SIG-M5 treated with dmso at 0.1 percent for 504 hours (cell line): ENCODE data around the gene TMX1.

Source experiments
- DNase-seq: peaks from one replicate; lab custom pipeline; 2025; ENCODE audit not compliant: unreplicated experiment; lab: John Stamatoyannopoulos, UW

The TMX1 gene

DNA sequence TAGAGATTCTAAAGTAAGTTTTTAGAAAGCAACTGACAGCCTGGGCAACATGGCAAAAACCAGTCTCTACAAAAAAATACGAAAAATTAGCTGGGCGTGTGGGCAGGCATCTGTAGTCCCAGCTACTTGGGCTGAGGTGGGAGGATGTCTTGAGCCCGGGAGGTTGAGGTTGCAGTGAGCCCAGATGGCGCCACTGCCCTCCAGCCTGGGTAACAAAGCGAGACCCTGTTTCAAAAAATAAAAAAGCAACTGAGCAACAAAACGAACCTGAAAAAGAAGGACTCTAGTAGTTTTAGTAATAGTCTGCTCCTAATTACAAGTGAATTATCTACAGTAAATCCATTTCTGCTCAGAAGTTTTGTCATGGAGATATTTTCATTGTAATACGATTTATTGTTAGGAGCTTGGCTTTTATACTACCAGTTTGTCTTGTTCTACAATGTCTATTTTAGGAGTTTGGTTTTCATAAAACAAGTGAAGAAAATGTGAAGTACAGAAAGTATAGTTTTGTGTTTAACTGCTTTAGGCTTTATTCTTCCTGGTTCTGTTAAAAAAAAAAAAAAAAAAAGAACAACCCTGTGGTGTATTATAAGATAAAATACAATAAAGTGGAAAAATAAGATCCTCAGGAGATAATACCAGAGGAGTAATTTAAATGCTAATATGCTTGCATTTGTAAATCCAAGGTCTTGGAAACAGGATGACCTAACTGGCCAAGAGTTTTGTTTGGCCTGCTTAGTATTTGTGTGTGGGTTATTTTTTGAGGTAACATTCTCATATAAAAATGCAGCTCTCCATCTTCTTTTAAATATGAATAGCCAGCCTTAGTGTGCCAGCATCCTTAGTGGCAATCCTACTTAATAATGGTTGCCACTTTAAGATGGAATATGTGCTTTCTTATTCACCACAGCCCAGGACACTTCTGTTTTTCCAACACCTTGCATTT is 2.8 kb downstream of the TMX1 start:
- no peak for DNase-seq

DNA sequence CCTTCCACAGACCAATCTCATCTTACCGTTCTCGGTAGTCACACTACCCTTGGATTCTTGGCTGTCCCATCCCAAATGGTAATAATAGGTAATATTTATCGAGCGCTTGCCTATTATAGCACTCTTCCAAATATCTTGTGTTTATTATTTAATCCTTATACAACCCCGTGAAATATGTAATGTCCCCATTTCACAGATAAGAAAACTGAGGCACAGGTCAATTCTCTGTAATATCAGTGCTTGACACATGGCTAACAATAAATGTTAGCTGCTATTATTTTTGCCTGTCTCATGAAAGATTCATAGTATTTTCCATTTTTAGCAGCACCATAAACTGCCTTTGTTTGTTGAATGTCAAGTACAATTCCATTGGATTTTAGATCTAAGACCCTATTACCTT is 4.5 kb downstream of the TMX1 start:
- no peak for DNase-seq

DNA sequence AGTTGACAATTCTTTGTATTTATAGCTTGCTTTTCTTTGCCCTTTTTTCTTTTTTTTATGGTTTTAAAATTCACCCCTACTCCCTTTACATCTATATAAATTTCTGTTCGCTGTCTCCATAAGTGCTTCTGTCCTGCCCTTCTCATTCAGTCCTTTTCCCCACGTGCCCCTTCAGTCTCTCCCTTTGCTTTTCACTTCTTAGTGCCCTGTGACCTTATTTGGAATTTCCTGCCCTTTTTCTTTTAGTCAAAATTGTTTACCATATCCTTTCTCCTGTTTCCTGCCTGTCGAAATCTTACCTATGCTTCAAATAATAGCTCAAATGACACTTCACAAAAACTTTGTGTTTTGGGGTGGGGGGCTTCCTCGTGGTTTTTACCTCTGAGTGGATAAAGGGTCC is 6.0 kb downstream of the TMX1 start:
- no peak for DNase-seq

DNA sequence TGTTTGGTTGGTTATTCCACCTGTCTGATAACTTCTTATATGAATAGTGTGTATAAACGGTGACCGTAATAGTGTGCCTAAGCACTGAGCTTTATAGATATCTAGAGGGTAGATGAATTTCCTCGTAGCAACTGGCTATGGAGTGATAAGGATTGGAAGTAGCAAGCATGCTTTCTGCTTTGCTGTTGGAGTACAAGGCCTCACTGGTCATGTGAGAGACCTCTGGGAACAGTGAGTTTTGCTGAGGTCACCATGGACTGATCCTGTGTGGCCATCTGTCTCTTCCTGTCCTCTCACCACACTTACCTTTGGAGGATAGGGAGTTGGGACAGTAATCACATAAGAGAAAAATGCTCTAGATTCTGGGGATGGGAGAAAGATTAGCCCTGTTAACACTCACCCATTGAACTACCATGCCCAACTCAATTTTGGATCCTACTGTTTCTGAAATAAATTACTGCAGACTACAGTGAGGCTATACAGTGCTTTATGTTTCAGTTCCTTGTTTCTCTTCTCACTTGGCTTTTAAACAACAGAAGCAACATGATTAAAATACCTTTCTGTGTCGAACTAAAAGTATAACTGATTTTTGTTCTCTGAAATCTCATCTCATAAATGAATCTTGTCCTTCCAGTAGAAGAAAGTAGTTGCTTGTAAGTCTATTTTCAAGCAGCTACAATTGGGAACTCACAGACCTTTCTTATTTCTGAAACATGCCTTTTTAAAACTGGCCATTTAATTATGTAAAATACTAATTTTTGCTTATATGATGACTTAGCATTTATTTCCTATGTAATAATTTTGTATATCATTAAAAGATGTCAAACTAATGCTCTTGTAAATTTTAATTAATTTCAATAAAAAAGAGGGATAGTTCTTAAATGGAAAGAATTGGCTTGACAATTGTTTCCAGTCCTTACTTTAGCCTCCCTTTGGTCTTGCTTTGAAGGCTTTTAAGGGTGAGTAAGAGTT is 8.3 kb downstream of the TMX1 start:
- DNase-seq: no peak

DNA sequence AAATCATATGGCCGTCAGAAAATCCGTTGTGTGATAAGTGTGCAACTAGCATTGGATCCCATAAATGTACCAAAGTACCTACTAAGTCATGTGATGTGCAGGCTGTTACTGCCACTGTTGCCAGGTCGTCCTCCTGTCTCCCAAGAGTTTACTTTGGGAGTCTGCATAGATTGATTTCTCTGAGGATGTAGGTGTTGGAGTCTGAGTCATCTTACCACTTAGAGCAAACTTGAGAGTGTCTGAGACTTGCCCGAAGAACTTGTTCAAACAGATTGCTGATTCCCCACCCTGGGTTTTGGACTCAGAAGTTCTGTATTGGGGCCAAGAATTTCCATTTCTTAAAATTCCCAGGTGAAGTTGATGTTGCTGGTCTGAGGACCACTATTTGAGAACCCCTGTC is 11.4 kb downstream of the TMX1 start:
- DNase-seq: no peak

DNA sequence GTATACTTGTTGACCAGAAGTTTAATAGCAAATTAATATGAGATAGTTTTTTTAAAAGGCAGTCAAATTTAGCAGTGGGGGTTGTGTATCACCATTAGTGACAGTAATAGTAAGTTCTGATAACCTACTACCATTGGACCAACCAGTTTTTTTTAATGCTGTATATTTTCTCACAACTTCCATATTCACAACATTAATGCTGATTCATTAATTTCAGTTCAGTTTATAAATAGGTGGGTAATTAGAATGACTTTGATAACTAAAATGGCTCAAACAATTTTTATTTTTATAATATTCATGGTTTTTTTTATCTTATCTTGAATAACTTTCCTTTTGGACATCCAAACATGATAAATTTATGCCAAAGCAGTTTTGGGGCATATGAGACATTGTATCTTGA is 13.8 kb downstream of the TMX1 start:
- DNase-seq: no peak

DNA sequence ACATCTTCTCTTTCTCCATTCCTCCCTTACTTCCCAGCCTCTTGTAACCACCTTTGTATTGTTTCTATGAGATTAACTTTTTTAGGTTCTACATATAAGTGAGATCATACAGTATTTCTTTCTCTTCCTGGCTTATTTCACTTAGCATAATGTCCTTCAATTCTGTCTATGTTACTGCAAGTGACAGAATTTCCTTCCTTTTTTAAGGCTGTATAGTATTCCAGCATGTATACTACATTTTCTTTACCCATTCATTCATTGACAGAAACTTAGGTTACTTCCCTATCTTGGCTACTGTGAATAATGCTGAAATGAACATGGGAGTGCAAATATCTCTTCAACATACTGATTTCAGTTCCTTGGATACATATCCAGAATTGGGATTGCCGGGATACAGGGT is 18.2 kb downstream of the TMX1 start:
- no peak for DNase-seq

DNA sequence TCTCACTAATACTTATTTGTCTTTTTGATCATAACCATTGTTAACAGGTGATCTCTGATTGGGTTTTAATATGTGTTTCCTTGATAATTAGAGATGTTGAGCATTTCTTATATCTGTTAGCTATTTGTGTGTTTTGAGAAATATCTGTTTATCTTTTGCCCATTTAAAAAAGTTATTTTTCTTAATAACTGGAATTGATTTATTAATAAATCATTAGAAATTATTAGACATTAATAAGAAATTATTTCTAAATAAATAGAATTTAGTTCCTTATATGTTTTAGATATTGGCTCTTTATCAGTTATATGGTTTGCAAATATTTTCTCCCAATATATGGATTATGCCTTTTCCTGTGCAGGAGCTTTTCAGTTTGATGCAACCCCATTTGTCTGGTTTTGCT is 18.7 kb downstream of the TMX1 start:
- DNase-seq: no peak

DNA sequence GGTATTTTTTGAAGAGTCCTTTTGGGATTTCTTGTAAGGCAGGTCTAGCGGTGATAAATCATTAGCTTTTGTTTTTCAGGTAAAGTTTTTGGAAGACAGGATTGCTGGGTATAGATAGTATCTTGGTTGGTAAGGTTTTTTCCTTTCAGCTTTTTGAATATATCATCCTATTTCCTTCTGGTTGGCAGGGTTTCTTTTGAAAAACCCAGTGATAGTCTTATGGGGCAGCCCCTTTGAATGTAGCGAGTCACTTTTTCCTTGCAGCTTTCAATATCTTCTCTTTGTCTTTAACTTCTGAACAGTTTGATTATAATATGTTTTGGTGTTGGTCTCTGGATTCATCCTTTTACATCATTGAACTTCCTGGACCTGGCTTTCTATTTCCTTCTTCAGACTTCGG is 20.2 kb downstream of the TMX1 start:
- no peak for DNase-seq

DNA sequence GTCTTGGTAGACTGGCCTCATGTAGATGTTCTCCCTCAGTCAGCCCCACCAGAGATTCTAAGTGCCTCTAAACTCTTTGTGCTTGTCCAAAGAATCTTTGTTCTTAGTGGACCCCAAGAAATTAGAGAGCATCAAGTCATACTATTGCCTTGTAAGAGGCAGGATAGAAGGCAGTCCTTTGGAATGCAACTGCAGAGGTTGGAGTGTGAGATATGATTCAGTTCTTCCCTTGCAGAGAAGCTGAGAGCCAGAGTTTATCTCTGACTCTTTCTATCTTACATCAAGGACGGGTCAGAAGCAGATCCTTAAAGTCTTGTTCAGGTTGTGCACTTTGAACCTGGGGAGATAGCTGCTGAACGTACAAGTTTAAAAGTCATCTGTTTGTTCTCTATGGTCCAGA is 21.1 kb downstream of the TMX1 start:
- DNase-seq: no peak

DNA sequence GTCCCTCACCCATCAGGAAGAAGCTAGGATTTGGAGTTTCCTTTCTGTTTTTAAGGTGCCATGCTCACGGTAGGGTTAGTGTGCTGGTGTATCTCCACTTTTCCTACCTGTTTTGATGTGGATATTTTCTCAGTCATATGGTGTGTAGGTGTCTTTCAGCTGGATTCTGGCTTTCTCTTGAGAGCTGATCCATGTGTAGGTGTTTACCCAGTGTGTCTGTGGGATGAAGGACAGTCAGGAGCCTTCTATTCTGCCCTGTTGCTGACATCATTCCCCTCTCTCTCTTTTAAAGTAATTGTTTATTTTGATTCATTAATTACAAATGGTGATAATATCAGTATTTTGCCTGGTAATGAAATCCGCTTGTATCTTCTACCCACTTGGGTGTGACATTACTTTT is 22.8 kb downstream of the TMX1 start:
- DNase-seq: no peak

DNA sequence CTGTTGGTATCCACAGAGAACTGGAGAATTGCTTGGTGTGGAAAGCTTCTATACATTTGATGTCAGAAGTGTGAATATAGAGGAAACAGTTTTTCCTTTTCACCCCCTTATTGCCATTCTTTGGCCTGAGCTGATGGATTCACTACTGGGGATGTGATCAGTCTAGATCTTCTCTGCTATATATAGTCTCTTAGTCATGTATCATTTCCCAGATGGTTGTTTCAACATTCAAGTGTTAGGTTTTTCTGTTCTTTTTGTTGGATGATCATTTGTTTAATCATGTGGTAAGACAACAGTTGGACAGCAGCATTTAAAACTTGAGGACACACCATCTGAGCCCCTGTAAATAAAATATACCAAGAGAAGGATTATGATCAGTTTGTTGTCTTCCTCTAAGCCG is 29.6 kb downstream of the TMX1 start:
- no peak for DNase-seq

DNA sequence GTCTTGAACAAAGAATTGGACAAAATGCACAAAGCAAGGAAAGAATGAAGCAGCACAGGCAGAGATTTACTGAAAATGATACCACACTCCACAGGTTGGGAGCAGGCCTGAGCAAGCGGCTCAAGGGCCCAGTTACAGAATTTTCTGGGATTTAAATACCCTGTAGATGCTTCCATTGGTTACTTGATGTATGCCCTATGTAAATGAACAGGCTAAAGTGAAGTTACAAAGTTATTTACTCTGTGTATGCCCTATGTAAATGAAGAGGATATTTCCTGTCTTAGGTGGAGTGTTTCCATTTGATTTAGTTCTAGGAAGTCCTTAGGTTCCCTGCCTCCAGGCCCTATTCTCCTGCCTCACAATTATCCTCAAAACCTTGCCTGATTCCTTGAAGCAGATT is 36.6 kb downstream of the TMX1 start:
- DNase-seq: no peak

DNA sequence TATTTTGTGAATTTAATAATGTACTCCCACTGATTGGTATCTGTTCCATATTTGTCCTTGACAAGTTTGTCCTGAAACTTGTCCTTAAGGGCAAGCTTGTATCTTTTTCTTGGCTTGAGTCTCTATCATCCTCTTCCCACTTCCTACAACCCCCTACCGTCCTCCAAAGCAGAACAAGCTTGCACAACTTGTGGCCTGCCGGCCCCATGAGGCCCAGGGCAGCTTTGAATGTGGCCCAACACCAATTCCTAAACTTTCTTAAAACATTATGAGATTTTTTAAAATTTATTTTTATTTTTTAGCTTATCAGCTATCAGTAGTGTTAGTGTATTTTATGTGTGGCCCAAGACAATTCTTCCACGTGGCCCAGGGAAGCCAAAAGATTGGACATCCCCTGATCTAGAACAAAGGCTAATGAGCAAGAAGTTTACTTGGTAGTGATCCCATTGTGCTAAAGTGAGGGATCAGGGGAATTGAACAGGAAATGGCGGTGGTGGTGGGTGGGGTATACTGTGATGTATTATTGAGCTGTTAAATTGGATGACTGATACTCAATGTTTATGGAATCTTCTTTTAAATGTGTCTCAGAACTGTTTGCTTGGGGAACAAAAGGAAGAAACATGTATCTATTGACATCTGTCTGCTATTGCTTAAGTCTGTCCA is 37.8 kb downstream of the TMX1 start:
- peak; percentile 9 for DNase-seq

DNA sequence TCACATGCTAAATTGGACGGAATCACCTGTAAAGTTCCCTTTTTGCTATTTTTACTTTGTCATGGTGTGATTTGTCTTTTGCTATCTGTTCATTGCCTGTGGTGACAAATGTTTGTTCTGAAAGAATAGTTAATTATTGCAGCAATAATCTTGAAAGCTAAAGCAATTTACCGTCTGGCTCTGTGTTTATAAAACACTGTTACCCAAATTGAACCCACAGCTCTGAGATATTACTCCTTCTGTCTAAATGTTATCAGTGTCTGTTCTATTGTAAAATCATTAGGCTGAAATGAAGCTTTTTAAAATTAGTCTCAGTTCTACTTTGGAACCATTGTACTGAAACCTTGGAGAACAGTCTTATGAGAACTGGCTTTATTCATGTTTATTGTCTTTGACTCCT is 42.5 kb downstream of the TMX1 start:
- DNase-seq: no peak

DNA sequence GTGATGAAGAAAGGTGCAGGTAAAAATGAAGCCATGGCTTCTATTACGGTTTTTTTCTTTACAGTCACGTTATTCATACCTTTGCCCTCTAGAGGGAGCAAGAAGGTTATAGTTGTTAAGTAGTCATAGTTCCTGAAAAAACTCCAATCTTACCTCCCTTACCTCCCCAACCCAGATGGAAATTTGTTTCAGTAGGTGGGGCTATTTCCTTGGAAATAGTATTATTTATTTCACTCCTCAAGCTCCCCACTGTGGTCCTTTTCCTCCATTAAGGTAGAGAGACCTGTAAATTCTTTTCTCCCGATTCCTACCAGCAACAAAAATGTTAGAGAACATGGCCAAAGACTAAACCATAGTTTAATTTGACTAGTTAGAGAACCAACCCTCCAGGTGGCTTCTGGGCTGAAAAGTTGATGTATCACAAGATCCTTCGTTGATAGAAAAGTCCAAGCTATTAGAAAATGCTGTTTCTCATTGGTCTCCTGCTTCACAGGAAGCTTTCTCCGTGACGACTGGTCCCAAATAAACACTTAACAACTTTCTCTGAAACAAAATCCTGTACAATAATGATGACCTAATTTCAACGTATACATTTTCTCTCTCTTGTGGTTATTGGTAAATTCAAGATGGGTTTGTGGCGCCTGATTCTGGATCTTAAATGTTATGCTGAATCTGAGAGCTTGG is 43.5 kb downstream of the TMX1 start:
- DNase-seq: peak; percentile 54

DNA sequence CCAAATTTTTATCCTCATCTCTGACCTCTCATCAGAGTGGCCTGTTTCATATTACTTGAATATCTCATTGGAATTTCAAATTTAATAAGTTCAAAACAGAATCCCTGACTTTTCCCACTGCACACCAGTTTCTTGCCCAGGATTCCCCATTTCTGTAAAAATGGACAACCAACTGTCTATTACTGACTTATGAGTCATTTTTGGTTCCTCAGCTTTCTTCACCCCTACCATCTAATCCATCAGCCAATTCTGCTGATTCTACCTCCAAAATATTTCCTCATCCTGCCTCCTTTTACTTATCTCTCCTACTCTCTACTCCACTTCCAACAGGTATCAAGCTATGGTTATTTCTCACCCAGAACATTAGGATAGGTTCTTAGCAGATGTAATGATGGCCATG is 44.2 kb downstream of the TMX1 start:
- no peak for DNase-seq

DNA sequence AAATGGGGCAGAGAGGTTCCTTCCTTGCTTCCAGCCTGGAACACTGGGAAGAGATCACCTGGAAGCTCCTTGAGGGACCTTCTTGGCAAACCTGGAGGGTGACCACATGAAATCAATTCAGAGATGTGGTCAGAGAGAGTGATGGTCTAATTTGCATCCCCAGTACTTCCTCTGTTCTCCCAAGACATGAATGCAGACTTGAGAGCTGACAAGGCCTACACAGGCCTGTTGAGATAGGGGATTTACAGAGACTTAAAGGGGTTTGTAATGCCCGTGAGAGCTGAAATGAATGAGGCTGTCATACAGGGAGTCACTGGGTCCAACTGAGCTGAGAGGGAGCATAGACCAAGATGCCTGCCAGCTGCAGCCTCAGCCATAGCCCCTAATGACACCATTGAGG is 45.1 kb downstream of the TMX1 start:
- no peak for DNase-seq

DNA sequence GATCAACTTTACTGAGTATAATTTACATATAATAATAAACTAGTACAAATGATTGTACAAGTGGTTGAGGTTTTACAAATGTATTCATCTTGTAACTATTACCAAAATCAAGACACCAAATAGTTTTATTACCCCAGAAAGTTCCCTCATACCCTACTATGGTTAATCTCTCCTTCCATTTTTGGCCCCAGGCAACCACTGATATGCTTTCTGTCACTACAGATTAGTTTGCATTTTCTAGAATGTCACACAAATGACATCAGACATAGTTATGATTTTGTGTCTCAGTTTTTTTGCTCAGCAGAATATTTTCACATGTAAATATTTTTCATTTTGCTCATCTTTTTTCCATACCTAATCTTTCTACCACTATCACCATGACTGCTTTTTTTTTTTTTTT is 49.1 kb downstream of the TMX1 start:
- no peak for DNase-seq

DNA sequence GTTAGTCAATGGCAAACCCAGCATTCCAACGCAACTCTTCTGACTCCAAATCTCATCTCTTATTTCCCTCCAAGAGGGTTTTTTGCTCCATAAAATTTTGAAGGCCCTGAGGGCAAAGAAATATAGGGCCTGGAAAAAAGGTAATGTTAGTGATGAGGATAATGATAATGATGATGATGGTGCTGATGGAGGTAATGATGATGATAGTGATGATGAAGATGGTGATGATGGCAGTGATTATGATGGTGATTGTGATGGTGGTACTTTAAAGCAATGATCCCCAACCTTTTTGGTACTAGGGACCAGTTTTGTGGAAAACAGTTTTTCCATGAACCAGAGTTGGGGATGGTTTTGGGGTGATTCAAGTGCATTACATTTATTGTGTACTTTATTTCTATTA is 50.1 kb downstream of the TMX1 start:
- no peak for DNase-seq

DNA sequence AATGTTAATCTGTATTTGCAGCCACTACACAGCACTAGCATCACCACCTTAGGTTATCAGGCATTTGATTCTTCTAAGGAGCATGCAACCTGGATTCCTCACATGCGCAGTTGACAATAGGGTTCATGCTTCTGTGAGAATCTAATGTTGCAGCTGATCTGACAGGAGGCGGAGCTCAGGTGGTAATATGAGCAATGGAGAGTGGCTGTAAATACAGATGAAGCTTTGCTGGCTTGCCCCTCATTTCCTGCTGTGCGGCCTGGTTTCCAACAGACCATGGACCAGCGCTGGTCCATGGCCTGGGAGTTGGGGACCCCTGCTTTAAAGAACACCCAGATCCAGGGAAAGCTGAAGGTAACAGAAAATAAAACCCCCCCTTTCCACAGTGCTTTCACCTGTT is 51.0 kb downstream of the TMX1 start:
- no peak for DNase-seq
